GM12878 (cell line): Measurements from ENCODE around the gene KIF12. TPM values are rescaled to one million over a fixed set of nuclear protein-coding genes. Genes with fewer than 3 reads are reported as not detected.

ENCODE experiments used
- ATAC-seq: fragments of 200-7000 bp; cut with Tn5 transposase; 3 replicates; pipeline ENCODE4 v1.9.1; 2020; ENCODE audit warnings: mild to moderate bottlenecking, moderate library complexity
- BruUV-seq: library from RNA; stranded (reverse); fragments of 400-500 nt; replicated peaks from 2 replicates; lab custom pipeline; 2021; lab: Mats Ljungman, UMichigan
- CTCF ChIA-PET: fragments of 300-600 bp; sonication (Branson Sonifier 250); formaldehyde crosslinking; extraction: SDS; loops from one replicate; lab custom pipeline; 2021; ENCODE audit warnings: inconsistent platforms; lab: Yijun Ruan, JAX
- POLR2A ChIA-PET: fragments of 350-600 bp; formaldehyde crosslinking; extraction: SDS; loops from one replicate; lab custom pipeline; 2021; ENCODE audit warnings: inconsistent platforms; lab: Charles Lee
- RAD21 ChIA-PET: fragments of 300-600 bp; sonication (Branson Sonifier 250); formaldehyde crosslinking; loops from one replicate; lab custom pipeline; 2023; ENCODE audit warnings: antibody characterized with exemption; ENCODE audit not compliant: unreplicated experiment; lab: Charles Lee
- SMC1A ChIA-PET: fragments of 300-600 bp; sonication (Branson Sonifier 250); formaldehyde crosslinking; loops from one replicate; lab custom pipeline; 2023; ENCODE audit not compliant: unreplicated experiment, uncharacterized antibody; lab: Charles Lee
- DNase-seq: peaks from one replicate; pipeline ENCODE4 v3.0.0-alpha.2; 2011; ENCODE audit warnings: low read depth, low spot score
- FAIRE-seq: peaks from 3 replicates; lab custom pipeline; 2011; peaks lifted over from hg19 to GRCh38; lab: Jason Lieb, UNC
- H2AFZ ChIP-seq: 2 replicates; pipeline ENCODE4 v1.6.0; 2011; ENCODE audit warnings: low read depth, low read length, control low read depth; ENCODE audit not compliant: control insufficient read depth
- H3K27ac ChIP-seq: 2 replicates; pipeline ENCODE4 v1.5.1; 2011; ENCODE audit warnings: control low read depth; ENCODE audit not compliant: control insufficient read depth, insufficient read depth
- H3K27me3 ChIP-seq, 2 experiments: replicated peaks in 1 of 2; 2 replicates each; pipeline versions ENCODE4 v1.6.0 to v1.6.1; 2011; ENCODE audit warnings: low read length in 1 of 2; ENCODE audit not compliant: control insufficient read depth in 2 of 2, insufficient read depth in 2 of 2
- H3K36me3 ChIP-seq, 2 experiments: 2 replicates each; pipeline ENCODE4 v1.5.1; 2011; ENCODE audit warnings: low read length in 1 of 2; ENCODE audit not compliant: control insufficient read depth in 2 of 2, insufficient read depth in 2 of 2
- H3K4me1 ChIP-seq: 2 replicates; pipeline ENCODE4 v1.6.1; 2011; ENCODE audit warnings: mild to moderate bottlenecking, low read length, moderate library complexity, mixed read lengths; ENCODE audit not compliant: control insufficient read depth, insufficient read depth
- H3K4me2 ChIP-seq: 2 replicates; pipeline ENCODE4 v1.6.0; 2011; ENCODE audit warnings: control low read depth; ENCODE audit not compliant: control insufficient read depth, insufficient read depth
- H3K4me3 ChIP-seq: fragments of 200-600 bp; sonication (generic); 2 replicates; pipeline ENCODE4 v1.5.1; 2016
- H3K79me2 ChIP-seq: 2 replicates; pipeline ENCODE4 v1.6.0; 2011; ENCODE audit warnings: low read length; ENCODE audit not compliant: control insufficient read depth, insufficient read depth
- H3K9ac ChIP-seq: 2 replicates; pipeline ENCODE4 v1.8.0; 2011; ENCODE audit warnings: low read length, control low read depth, mixed read lengths; ENCODE audit not compliant: control insufficient read depth, insufficient read depth
- H3K9me3 ChIP-seq: replicated peaks from 3 replicates; pipeline ENCODE4 v1.5.1; 2011; ENCODE audit warnings: mild to moderate bottlenecking, low read length; ENCODE audit not compliant: control insufficient read depth, insufficient read depth
- H4K20me1 ChIP-seq: 2 replicates; pipeline ENCODE4 v1.6.0; 2011; ENCODE audit not compliant: control insufficient read depth, insufficient read depth
- ATF3 ChIP-seq: IDR thresholded peaks from 2 replicates; pipeline ENCODE4 v1.6.1; 2011; ENCODE audit warnings: low read depth, mild to moderate bottlenecking, low read length, moderate library complexity, borderline replicate concordance; ENCODE audit errors: extremely low read depth
- CREM ChIP-seq: IDR thresholded peaks from 2 replicates; pipeline ENCODE4 v1.6.1; 2014; ENCODE audit warnings: antibody characterized with exemption, low read depth
- EZH2 ChIP-seq: IDR thresholded peaks from 2 replicates; pipeline ENCODE4 v1.6.1; 2012; ENCODE audit warnings: low read depth, mild to moderate bottlenecking, control low read depth, inconsistent platforms, low read length, borderline replicate concordance; ENCODE audit not compliant: control insufficient read depth
- IRF5 ChIP-seq: fragments of 450-650 bp; IDR thresholded peaks from 2 replicates; pipeline ENCODE4 v1.6.1; 2017; ENCODE audit warnings: borderline replicate concordance
- MYB ChIP-seq: fragments of 150-350 bp; IDR thresholded peaks from 2 replicates; pipeline ENCODE4 v1.6.1; 2014; ENCODE audit warnings: mild to moderate bottlenecking, low read depth, low read length, borderline replicate concordance
- MYC ChIP-seq: IDR thresholded peaks from 2 replicates; pipeline ENCODE4 v1.6.1; 2011; ENCODE audit warnings: mild to moderate bottlenecking, low read length, moderate library complexity, inconsistent platforms; ENCODE audit not compliant: insufficient read depth, insufficient replicate concordance, insufficient read length, severe bottlenecking
- NR2C1 ChIP-seq: fragments of 450-650 bp; IDR thresholded peaks from 2 replicates; pipeline ENCODE4 v1.6.1; 2017; ENCODE audit warnings: antibody characterized with exemption, mild to moderate bottlenecking, moderate library complexity
- PAX5 ChIP-seq: IDR thresholded peaks from 2 replicates; pipeline ENCODE4 v1.6.1; 2011; ENCODE audit warnings: low read depth, low read length, borderline replicate concordance
- SIN3A ChIP-seq: IDR thresholded peaks from 2 replicates; pipeline ENCODE4 v1.6.1; 2012; ENCODE audit warnings: low read depth, low read length, improper control_type of control experiment
- SMAD5 ChIP-seq: IDR thresholded peaks from 2 replicates; pipeline ENCODE4 v1.6.1; 2016; ENCODE audit warnings: antibody characterized with exemption, low read depth
- SREBF2 ChIP-seq: IDR thresholded peaks from 2 replicates; pipeline ENCODE4 v1.6.1; 2012; ENCODE audit warnings: mild to moderate bottlenecking, low read length
- SUZ12 ChIP-seq: fragments of 200-600 bp; sonication (generic); IDR thresholded peaks from one replicate; pipeline ENCODE4 v1.6.1; 2018; ENCODE audit warnings: antibody characterized with exemption, mild to moderate bottlenecking; ENCODE audit not compliant: unreplicated experiment
- ZSCAN29 ChIP-seq: fragments of 450-650 bp; IDR thresholded peaks from 2 replicates; pipeline ENCODE4 v1.6.1; 2017; ENCODE audit warnings: mild to moderate bottlenecking, moderate library complexity
- WGBS: methylation state at CpG from one replicate; pipeline ENCODE4 v1.1.6; 2016; ENCODE audit warnings: low lambda C conversion rate; ENCODE audit not compliant: insufficient replicate concordance, insufficient coverage; ENCODE audit errors: missing lambda C conversion rate; 5-methylcytosine and 5-hydroxymethylcytosine counted together
- in situ Hi-C: fragments of 300-500 bp; cut with MboI; formaldehyde crosslinking; loops from 9 replicates; pipeline ENCODE4 v1.14.3; 2018; ENCODE audit warnings: mixed read lengths
- intact Hi-C: fragments of 100-400 bp; cut with micrococcal nuclease; formaldehyde crosslinking; loops from one replicate; pipeline ENCODE4 v1.14.2; 2022; ENCODE audit not compliant: unreplicated experiment
- polyA plus RNA-seq, 11 experiments: library from polyadenylated mRNA; depleted of rRNA in 4 of 11; unstranded in 6 of 11; stranded (reverse) in 5 of 11; fragments of >200 nt; fragmentation: Nextera tagmentation in 4 of 11; fragmentation: Illumina TruSeq in 1 of 11; extraction: Ambion mirVana in 4 of 11; extraction: Trizol in 1 of 11; gene quantifications; 1 replicate in 1 of 11; 2 replicates in 10 of 11; pipeline versions ENCODE4 v1.2.1 to v1.2.3, GENCODE V29; 2011 to 2016; ENCODE audit warnings: inconsistent platforms in 2 of 11, missing spikeins in 2 of 11, low read depth in 1 of 11
- total RNA-seq, 4 experiments: library from RNA; depleted of rRNA in 3 of 4; stranded (reverse); fragments of >200 nt in 3 of 4; fragmentation: Illumina TruSeq in 1 of 4; extraction: Trizol in 1 of 4; gene quantifications; 2 replicates each; pipeline versions ENCODE4 v1.2.1 to v1.2.3, GENCODE V29; 2013 to 2021
- TF ChIP-seq, protein P1 (sequence below): IDR thresholded peaks from 2 replicates; pipeline ENCODE4 v1.6.1; 2012; ENCODE audit warnings: low read depth, low read length, improper control_type of control experiment

KIF12 gene
- total and polyA plus RNA-seq, 10 of the 15 experiments (the other 5 are each of a cell fraction or from before 2014, with no cell fraction given): not detected

GRCh38 chr9:114058688-114059046 lies 40.4 kb downstream of the KIF12 start:
- H3K9me3 ChIP-seq: no peaks in the 10 kb centered on the region
- 5% methylated on average over 4 of the region's 4 CpGs for WGBS
- H4K20me1 ChIP-seq: no peaks in the 10 kb centered on the region
- no peak overlapping the region for H3K4me2 ChIP-seq
- in situ Hi-C loops (no loop called here), intact Hi-C loops (no loop called here)
- no peaks in the 10 kb centered on the region for H3K79me2 ChIP-seq
- ChIA-PET SMC1A (no interaction called here), POLR2A (no interaction called here), RAD21 (no interaction called here), CTCF (interaction anchor here (1.4 kb wide), 1 partner anchor 24 kb away, joined by 7 read pairs; no protein-coding TSS in a partner anchor)
- H3K36me3 ChIP-seq: no peaks in the 10 kb centered on the region
- no peaks in the 10 kb centered on the region for H3K27me3 ChIP-seq
- ATAC-seq (no peak), FAIRE-seq (no peak), DNase-seq (no peak)
- TF ChIP-seq ZSCAN29 (no peak), EZH2 (no peak), ATF3 (no peak)
- H3K4me1 ChIP-seq: no peaks in the 10 kb centered on the region
- H3K4me3 ChIP-seq: no peak overlapping the region
- H2AFZ ChIP-seq: no peak overlapping the region
- no TSS peak for BruUV-seq
- no peak overlapping the region for H3K9ac ChIP-seq
- no peak overlapping the region for H3K27ac ChIP-seq

DNA sequence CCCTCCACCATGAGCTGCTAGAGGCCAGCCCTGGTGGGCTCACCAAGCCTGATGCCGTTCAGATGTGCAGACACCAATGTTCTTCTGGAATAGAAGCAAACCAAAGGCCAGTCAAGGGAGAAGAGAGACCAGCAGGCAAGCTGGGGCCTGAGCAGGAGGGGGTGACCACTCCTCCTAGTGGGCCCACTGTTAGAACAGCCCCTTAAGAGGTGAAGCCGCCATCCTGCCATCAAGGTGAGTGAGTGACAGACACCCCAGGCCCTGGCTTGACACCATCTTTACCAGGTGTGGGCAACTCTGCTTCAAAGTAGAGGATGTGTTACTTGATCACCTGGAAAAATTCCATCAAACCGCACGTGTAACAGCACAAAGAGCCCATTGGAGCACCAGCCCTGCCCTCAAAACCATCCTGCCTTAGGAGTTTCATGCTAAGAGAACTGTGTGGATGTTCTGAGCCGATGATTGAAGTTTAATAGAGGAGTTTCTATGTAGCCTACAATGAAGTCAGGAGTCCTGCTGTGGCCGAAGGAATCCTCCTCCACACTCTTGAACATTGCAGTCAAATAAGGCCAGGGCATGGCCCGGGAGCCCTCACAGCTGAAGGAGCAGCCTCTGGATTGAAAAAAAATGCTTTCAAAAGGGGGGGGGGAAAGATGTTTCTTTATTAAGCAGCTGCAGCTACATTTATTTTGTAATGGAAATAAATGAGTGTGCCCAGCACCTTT lies 41.8 kb downstream of the KIF12 start:
- POLR2A ChIA-PET: no interaction called here
- Histone ChIP-seq H3K9ac (no peak overlapping the region), H3K4me3 (no peak overlapping the region), H3K9me3 (no peaks in the 10 kb centered on the region), H3K4me1 (no peaks in the 10 kb centered on the region), H2AFZ (no peak overlapping the region), H4K20me1 (no peaks in the 10 kb centered on the region), H3K27me3 (no peaks in the 10 kb centered on the region), H3K36me3 (no peaks in the 10 kb centered on the region), H3K27ac (no peak overlapping the region), H3K4me2 (no peak overlapping the region), H3K79me2 (no peaks in the 10 kb centered on the region)
- CTCF ChIA-PET: interaction anchor here (1.4 kb wide), 1 partner anchor 25 kb away, joined by 7 read pairs; no protein-coding TSS in a partner anchor
- no TSS peak for BruUV-seq
- no peak for DNase-seq
- SMC1A ChIA-PET: no interaction called here
- no peak for FAIRE-seq
- WGBS: 47% methylated on average over 7 of the region's 7 CpGs
- in situ Hi-C loops: no loop called here
- ATAC-seq: no peak
- intact Hi-C loops: no loop called here
- RAD21 ChIA-PET: no interaction called here
- TF ChIP-seq MYB: no peak
- no peak for TF ChIP-seq SIN3A
- TF ChIP-seq MYC: no peak
- no peak for TF ChIP-seq PAX5
- no peak for TF ChIP-seq NR2C1
- no peak for TF ChIP-seq SUZ12
- TF ChIP-seq IRF5: no peak
- TF ChIP-seq CREM: no peak
- TF ChIP-seq, protein P1, sequence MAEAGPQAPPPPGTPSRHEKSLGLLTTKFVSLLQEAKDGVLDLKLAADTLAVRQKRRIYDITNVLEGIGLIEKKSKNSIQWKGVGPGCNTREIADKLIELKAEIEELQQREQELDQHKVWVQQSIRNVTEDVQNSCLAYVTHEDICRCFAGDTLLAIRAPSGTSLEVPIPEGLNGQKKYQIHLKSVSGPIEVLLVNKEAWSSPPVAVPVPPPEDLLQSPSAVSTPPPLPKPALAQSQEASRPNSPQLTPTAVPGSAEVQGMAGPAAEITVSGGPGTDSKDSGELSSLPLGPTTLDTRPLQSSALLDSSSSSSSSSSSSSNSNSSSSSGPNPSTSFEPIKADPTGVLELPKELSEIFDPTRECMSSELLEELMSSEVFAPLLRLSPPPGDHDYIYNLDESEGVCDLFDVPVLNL: no peak
- TF ChIP-seq SREBF2: no peak
- TF ChIP-seq ATF3: no peak
- TF ChIP-seq SMAD5: no peak
